GM23338 (cell line): ENCODE measurements around the gene RAG1. TPM values are rescaled to one million over a fixed set of nuclear protein-coding genes. Genes with fewer than 3 reads are reported as not detected.

Experiments
- ATAC-seq: fragments of 200-7000 bp; cut with Tn5 transposase; 3 replicates; pipeline ENCODE4 v1.9.1; 2020
- DNase-seq: peaks from one replicate; pipeline ENCODE4 v3.0.0-alpha.2; 2015; ENCODE audit warnings: low spot score
- H2AFZ ChIP-seq: fragments of 200-600 bp; sonication (generic); 2 replicates; pipeline ENCODE4 v1.8.0; 2016; ENCODE audit warnings: antibody characterized with exemption, mild to moderate bottlenecking, moderate library complexity
- H3F3A ChIP-seq: fragments of 200-600 bp; sonication (generic); replicated peaks from 2 replicates; pipeline ENCODE4 v1.8.0; 2017; ENCODE audit warnings: antibody characterized with exemption, mixed run types, low read depth
- H3K27ac ChIP-seq: fragments of 200-600 bp; sonication (generic); 2 replicates; pipeline ENCODE4 v1.6.1; 2016; ENCODE audit warnings: low read depth
- H3K27me3 ChIP-seq: fragments of 200-600 bp; sonication (generic); 2 replicates; pipeline ENCODE4 v1.8.0; 2016; ENCODE audit warnings: mild to moderate bottlenecking, mixed run types, moderate library complexity; ENCODE audit not compliant: insufficient read depth
- H3K36me3 ChIP-seq: fragments of 200-600 bp; sonication (generic); 2 replicates; pipeline ENCODE4 v1.8.0; 2016; ENCODE audit warnings: mild to moderate bottlenecking; ENCODE audit not compliant: insufficient read depth
- H3K4me1 ChIP-seq: fragments of 200-600 bp; sonication (generic); 2 replicates; pipeline ENCODE4 v1.8.0; 2016; ENCODE audit warnings: mild to moderate bottlenecking, moderate library complexity; ENCODE audit not compliant: insufficient read depth
- H3K4me2 ChIP-seq: fragments of 200-600 bp; sonication (generic); 2 replicates; pipeline ENCODE4 v1.7.1; 2017; ENCODE audit warnings: mixed run types
- H3K4me3 ChIP-seq: fragments of 200-600 bp; sonication (generic); 2 replicates; pipeline ENCODE4 v1.6.1; 2016; ENCODE audit warnings: mixed run types
- H3K79me2 ChIP-seq: fragments of 200-600 bp; sonication (generic); replicated peaks from 2 replicates; pipeline ENCODE4 v1.8.0; 2017; ENCODE audit warnings: mild to moderate bottlenecking; ENCODE audit not compliant: insufficient read depth
- H3K9me2 ChIP-seq: fragments of 200-600 bp; sonication (generic); 2 replicates; pipeline ENCODE4 v1.8.0; 2017; ENCODE audit not compliant: insufficient read depth
- H4K20me1 ChIP-seq: fragments of 200-600 bp; sonication (generic); replicated peaks from 2 replicates; pipeline ENCODE4 v1.8.0; 2017; ENCODE audit warnings: mild to moderate bottlenecking; ENCODE audit not compliant: insufficient read depth
- H3K27ac Mint-ChIP-seq: 2 replicates; pipeline ENCODE4 v1.8.0; 2020; ENCODE audit warnings: inconsistent platforms, mild to moderate bottlenecking, moderate library complexity, mixed read lengths
- H3K27me3 Mint-ChIP-seq: 3 replicates; pipeline ENCODE4 v1.8.0; 2022; ENCODE audit warnings: low read depth, mild to moderate bottlenecking, moderate library complexity, mixed read lengths, inconsistent platforms; ENCODE audit not compliant: insufficient read depth, poor library complexity
- H3K36me3 Mint-ChIP-seq: 3 replicates; pipeline ENCODE4 v1.8.0; 2021; ENCODE audit warnings: low read depth, mild to moderate bottlenecking, inconsistent platforms, moderate library complexity, mixed read lengths
- H3K4me1 Mint-ChIP-seq: 3 replicates; pipeline ENCODE4 v1.8.0; 2020; ENCODE audit warnings: mild to moderate bottlenecking, inconsistent platforms, mixed read lengths
- H3K4me3 Mint-ChIP-seq: 3 replicates; pipeline ENCODE4 v1.8.0; 2021; ENCODE audit warnings: moderate library complexity, mild to moderate bottlenecking, inconsistent platforms, mixed read lengths
- H3K9me3 Mint-ChIP-seq: 3 replicates; pipeline ENCODE4 v1.8.0; 2020; ENCODE audit warnings: moderate library complexity, mild to moderate bottlenecking, inconsistent platforms, mixed read lengths
- CREB1 ChIP-seq: fragments of 250-450 bp; sonication (Bioruptor Pico); IDR thresholded peaks from 2 replicates; pipeline ENCODE4 v1.5.0; 2020; ENCODE audit warnings: low read depth, mild to moderate bottlenecking, moderate library complexity
- EZH2 ChIP-seq: fragments of 200-600 bp; sonication (generic); IDR thresholded peaks from one replicate; pipeline ENCODE4 v1.8.0; 2017; ENCODE audit warnings: antibody characterized with exemption, mild to moderate bottlenecking, low read depth; ENCODE audit not compliant: unreplicated experiment
- JUNB ChIP-seq: IDR thresholded peaks from one replicate; pipeline ENCODE4 v1.6.1; 2016; ENCODE audit warnings: antibody characterized with exemption; ENCODE audit not compliant: unreplicated experiment
- STAT1 ChIP-seq: IDR thresholded peaks from one replicate; pipeline ENCODE4 v1.6.1; 2016; ENCODE audit warnings: antibody characterized with exemption; ENCODE audit not compliant: unreplicated experiment
- ZNF114 ChIP-seq: fragments of 250-450 bp; sonication (Bioruptor Pico); IDR thresholded peaks from 2 replicates; pipeline ENCODE4 v1.5.0; 2020; ENCODE audit warnings: mild to moderate bottlenecking, moderate library complexity
- ZNF331 ChIP-seq: fragments of 250-450 bp; sonication (Bioruptor Pico); IDR thresholded peaks from 2 replicates; pipeline ENCODE4 v1.5.0; 2020; ENCODE audit warnings: low read depth, mild to moderate bottlenecking, moderate library complexity
- polyA plus RNA-seq: library from polyadenylated mRNA; unstranded; fragments of >200 nt; fragmentation: Nextera tagmentation; extraction: Ambion mirVana; gene quantifications from 2 replicates; pipeline ENCODE4 v1.2.1, GENCODE V29; 2016
- total RNA-seq: library from RNA; depleted of rRNA; stranded (reverse); fragments of >200 nt; shearing (Covaris generic); gene quantifications from 2 replicates; pipeline ENCODE4 v1.2.3, GENCODE V29; 2014
- TF ChIP-seq, protein P1 (sequence below): IDR thresholded peaks from one replicate; pipeline ENCODE4 v1.6.1; 2018; ENCODE audit warnings: antibody characterized with exemption; ENCODE audit not compliant: unreplicated experiment

Gene RAG1
- total and polyA plus RNA-seq, 2 experiments from 2014 or later = 0.89 to 1.4 TPM

- no peak for TF ChIP-seq ZNF114 (CRISPR knock-in tag)
- TF ChIP-seq CREB1 (CRISPR knock-in tag) = no peak
- TF ChIP-seq, protein P1, sequence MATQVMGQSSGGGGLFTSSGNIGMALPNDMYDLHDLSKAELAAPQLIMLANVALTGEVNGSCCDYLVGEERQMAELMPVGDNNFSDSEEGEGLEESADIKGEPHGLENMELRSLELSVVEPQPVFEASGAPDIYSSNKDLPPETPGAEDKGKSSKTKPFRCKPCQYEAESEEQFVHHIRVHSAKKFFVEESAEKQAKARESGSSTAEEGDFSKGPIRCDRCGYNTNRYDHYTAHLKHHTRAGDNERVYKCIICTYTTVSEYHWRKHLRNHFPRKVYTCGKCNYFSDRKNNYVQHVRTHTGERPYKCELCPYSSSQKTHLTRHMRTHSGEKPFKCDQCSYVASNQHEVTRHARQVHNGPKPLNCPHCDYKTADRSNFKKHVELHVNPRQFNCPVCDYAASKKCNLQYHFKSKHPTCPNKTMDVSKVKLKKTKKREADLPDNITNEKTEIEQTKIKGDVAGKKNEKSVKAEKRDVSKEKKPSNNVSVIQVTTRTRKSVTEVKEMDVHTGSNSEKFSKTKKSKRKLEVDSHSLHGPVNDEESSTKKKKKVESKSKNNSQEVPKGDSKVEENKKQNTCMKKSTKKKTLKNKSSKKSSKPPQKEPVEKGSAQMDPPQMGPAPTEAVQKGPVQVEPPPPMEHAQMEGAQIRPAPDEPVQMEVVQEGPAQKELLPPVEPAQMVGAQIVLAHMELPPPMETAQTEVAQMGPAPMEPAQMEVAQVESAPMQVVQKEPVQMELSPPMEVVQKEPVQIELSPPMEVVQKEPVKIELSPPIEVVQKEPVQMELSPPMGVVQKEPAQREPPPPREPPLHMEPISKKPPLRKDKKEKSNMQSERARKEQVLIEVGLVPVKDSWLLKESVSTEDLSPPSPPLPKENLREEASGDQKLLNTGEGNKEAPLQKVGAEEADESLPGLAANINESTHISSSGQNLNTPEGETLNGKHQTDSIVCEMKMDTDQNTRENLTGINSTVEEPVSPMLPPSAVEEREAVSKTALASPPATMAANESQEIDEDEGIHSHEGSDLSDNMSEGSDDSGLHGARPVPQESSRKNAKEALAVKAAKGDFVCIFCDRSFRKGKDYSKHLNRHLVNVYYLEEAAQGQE = no peak
- no peak for TF ChIP-seq ZNF331 (CRISPR knock-in tag)
- TF ChIP-seq JUNB = no peak
- TF ChIP-seq STAT1 = no peak
These were observed 37.0 kb upstream of the RAG1 start for GRCh38 chr11:36530840-36531239.

GRCh38 chr11:36532941-36533601 lies 34.7 kb upstream of the RAG1 start:
- Mint-ChIP-seq H3K36me3 (no peaks in the 10 kb centered on the region), H3K27me3 (no peaks in the 10 kb centered on the region), H3K9me3 (0 out of 3 replicates have a peak, but pooled peaks cover 3% of the 10 kb centered on the region), H3K27ac (no peak overlapping the region), H3K4me1 (no peaks in the 10 kb centered on the region), H3K4me3 (no peak overlapping the region)
- Histone ChIP-seq H3K27ac (no peak overlapping the region), H4K20me1 (no peaks in the 10 kb centered on the region), H3F3A (no peaks in the 10 kb centered on the region), H3K4me3 (no peak overlapping the region), H3K9me2 (no peaks in the 10 kb centered on the region), H3K79me2 (no peaks in the 10 kb centered on the region), H3K36me3 (no peaks in the 10 kb centered on the region), H3K4me2 (no peak overlapping the region), H2AFZ (0 out of 2 replicates have a peak overlapping the region, but pooled peaks have one; percentile 18), H3K27me3 (no peaks in the 10 kb centered on the region), H3K4me1 (no peaks in the 10 kb centered on the region)
- TF ChIP-seq CREB1 (CRISPR knock-in tag) (no peak), EZH2 (no peak)
- TF ChIP-seq, protein P1 = no peak
- peak; percentile 34 for DNase-seq
- ATAC-seq = no peak

More at GRCh38 chr11:36530840-36531239, 37.0 kb upstream of the RAG1 start:
- H3K9me3 Mint-ChIP-seq = peaks cover 16% of the 10 kb centered on the region; the same call in 2 of the 3 replicates
- no peaks in the 10 kb centered on the region for H3K27me3 ChIP-seq
- no peaks in the 10 kb centered on the region for H3K36me3 ChIP-seq
- H3K4me3 Mint-ChIP-seq = no peak overlapping the region
- H3K36me3 Mint-ChIP-seq = no peaks in the 10 kb centered on the region; the same call in 2 of the 3 replicates
- H3K27ac ChIP-seq = no peak overlapping the region
- no peak overlapping the region for H3K4me3 ChIP-seq
- no peaks in the 10 kb centered on the region for H3K4me1 ChIP-seq
- no peak overlapping the region for H2AFZ ChIP-seq
- no peaks in the 10 kb centered on the region for H3K27me3 Mint-ChIP-seq
- DNase-seq (no peak), ATAC-seq (no peak)
- H4K20me1 ChIP-seq = no peaks in the 10 kb centered on the region
- no peaks in the 10 kb centered on the region for H3K79me2 ChIP-seq
- H3K9me2 ChIP-seq = no peaks in the 10 kb centered on the region
- no peaks in the 10 kb centered on the region for H3K4me1 Mint-ChIP-seq
- no peak overlapping the region for H3K27ac Mint-ChIP-seq
- H3F3A ChIP-seq = no peaks in the 10 kb centered on the region
- no peak overlapping the region for H3K4me2 ChIP-seq
